DND-41 (cell line): ENCODE measurements around the gene GBP2.

Source experiments
- EZH2 ChIP-seq: IDR thresholded peaks from 3 replicates; pipeline ENCODE4 v1.6.1; 2012; ENCODE audit warnings: borderline replicate concordance, low read depth, mild to moderate bottlenecking, moderate library complexity, low read length, inconsistent platforms; ENCODE audit not compliant: severe bottlenecking
- TF ChIP-seq, protein P1 (sequence below): IDR thresholded peaks from 2 replicates; pipeline ENCODE4 v1.5.1; 2012; ENCODE audit warnings: borderline replicate concordance, low read length, moderate library complexity, mild to moderate bottlenecking; ENCODE audit not compliant: poor library complexity, severe bottlenecking; ENCODE audit errors: extremely low read depth

DNA sequence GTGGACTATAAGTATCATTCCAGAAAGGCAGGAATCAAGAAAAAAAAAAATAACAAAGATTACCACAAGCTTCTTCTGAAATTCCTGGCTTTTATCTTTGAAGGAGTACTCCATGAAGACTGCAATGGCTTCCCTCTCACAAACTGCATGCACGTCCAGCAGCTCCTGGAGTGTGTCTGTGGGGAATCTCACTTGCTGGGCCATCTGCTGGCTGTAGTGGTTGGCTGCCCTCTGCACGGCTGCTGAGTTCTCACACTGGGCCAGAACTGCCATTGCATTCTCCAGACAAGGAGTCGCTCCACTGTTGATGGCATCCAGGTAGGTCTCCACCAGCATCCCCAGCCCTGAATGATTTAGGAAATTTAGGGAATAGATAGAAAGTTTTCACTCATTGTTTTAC lies 23.3 kb upstream of the GBP2 start:
- TF ChIP-seq, protein P1, sequence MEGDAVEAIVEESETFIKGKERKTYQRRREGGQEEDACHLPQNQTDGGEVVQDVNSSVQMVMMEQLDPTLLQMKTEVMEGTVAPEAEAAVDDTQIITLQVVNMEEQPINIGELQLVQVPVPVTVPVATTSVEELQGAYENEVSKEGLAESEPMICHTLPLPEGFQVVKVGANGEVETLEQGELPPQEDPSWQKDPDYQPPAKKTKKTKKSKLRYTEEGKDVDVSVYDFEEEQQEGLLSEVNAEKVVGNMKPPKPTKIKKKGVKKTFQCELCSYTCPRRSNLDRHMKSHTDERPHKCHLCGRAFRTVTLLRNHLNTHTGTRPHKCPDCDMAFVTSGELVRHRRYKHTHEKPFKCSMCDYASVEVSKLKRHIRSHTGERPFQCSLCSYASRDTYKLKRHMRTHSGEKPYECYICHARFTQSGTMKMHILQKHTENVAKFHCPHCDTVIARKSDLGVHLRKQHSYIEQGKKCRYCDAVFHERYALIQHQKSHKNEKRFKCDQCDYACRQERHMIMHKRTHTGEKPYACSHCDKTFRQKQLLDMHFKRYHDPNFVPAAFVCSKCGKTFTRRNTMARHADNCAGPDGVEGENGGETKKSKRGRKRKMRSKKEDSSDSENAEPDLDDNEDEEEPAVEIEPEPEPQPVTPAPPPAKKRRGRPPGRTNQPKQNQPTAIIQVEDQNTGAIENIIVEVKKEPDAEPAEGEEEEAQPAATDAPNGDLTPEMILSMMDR = no peak
- TF ChIP-seq EZH2 = no peak
